ENCODE results near the gene CATSPER3. TPM values are rescaled to one million over a fixed set of nuclear protein-coding genes. Genes with fewer than 3 reads are reported as not detected.

CATSPER3 gene
- total RNA-seq, 1 experiment from 2014 or later: 1.7 TPM

- no peaks in the 10 kb centered on the region for H3K27me3 ChIP-seq (ENCODE audit: insufficient read depth, low read length)
- H3K9ac ChIP-seq (ENCODE audit: low read length): no peak overlapping the region
Observed at GRCh38 chr5:135026645-135027265, 59.0 kb downstream of the CATSPER3 start.

More at GRCh38 chr5:135026645-135027265, 59.0 kb downstream of the CATSPER3 start:
- Histone ChIP-seq H3K79me2 (ENCODE audit: insufficient read depth, low read length) (peaks cover 39% of the 10 kb centered on the region), H3K9me3 (ENCODE audit: control insufficient read depth in 1 of 2, insufficient read depth in 1 of 2, low read depth in 1 of 2, low read length in 2 of 2) (no peaks in the 10 kb centered on the region), H3K27ac (ENCODE audit: low read depth, low read length) (no peak overlapping the region; the same call in 1 of the 2 replicates), H3K4me3 (replicated peaks in 1 of 2; ENCODE audit: low read depth in 1 of 2, low read length in 2 of 2) (no peak overlapping the region), H4K20me1 (ENCODE audit: insufficient read depth) (no peaks in the 10 kb centered on the region), H3K9me2 (ENCODE audit: insufficient read depth) (no peaks in the 10 kb centered on the region), H3K4me2 (ENCODE audit: low read length) (no peak overlapping the region), H3K4me1 (ENCODE audit: control insufficient read depth in 1 of 2, insufficient read depth in 2 of 2, low read length in 2 of 2) (peaks cover 9 to 20% of the 10 kb centered on the region in 2 experiments; a peak in 3 of 4 replicates), H3K36me3 (ENCODE audit: control insufficient read depth in 1 of 2, insufficient read depth in 2 of 2, low read length in 2 of 2) (peaks cover 0 to 3% of the 10 kb centered on the region in 2 experiments; a peak in 1 of 4 replicates), H2AFZ (ENCODE audit: low read depth, low read length, poor library complexity, severe bottlenecking) (no peak overlapping the region)
- ChIA-PET CTCF (no interaction called here), RAD21 (ENCODE audit: low non-redundant PET in 1 of 2, low total read pairs in 2 of 2, uncharacterized antibody in 2 of 2, unreplicated experiment in 2 of 2) (no interaction called here), POLR2A (no interaction called here)
- no peak for DNase-seq (ENCODE audit: low read depth, low spot score)
- TF ChIP-seq CEBPB (IDR thresholded peaks at IDR 0.05; ENCODE audit: low read depth) (no peak), CBX3 (IDR thresholded peaks at IDR 0.05; ENCODE audit: low read depth) (no peak), EZH2phosphoT487 (IDR thresholded peaks at IDR 0.05; ENCODE audit: borderline replicate concordance) (no peak), FOSL1 (IDR thresholded peaks at IDR 0.05; ENCODE audit: low read depth) (no peak), JUND (IDR thresholded peaks at IDR 0.05) (no peak), SIN3A (IDR thresholded peaks at IDR 0.05; ENCODE audit: low read depth) (no peak), ELF1 (IDR thresholded peaks at IDR 0.05; ENCODE audit: borderline replicate concordance, low read depth) (no peak)
- TF ChIP-seq, protein P1, sequence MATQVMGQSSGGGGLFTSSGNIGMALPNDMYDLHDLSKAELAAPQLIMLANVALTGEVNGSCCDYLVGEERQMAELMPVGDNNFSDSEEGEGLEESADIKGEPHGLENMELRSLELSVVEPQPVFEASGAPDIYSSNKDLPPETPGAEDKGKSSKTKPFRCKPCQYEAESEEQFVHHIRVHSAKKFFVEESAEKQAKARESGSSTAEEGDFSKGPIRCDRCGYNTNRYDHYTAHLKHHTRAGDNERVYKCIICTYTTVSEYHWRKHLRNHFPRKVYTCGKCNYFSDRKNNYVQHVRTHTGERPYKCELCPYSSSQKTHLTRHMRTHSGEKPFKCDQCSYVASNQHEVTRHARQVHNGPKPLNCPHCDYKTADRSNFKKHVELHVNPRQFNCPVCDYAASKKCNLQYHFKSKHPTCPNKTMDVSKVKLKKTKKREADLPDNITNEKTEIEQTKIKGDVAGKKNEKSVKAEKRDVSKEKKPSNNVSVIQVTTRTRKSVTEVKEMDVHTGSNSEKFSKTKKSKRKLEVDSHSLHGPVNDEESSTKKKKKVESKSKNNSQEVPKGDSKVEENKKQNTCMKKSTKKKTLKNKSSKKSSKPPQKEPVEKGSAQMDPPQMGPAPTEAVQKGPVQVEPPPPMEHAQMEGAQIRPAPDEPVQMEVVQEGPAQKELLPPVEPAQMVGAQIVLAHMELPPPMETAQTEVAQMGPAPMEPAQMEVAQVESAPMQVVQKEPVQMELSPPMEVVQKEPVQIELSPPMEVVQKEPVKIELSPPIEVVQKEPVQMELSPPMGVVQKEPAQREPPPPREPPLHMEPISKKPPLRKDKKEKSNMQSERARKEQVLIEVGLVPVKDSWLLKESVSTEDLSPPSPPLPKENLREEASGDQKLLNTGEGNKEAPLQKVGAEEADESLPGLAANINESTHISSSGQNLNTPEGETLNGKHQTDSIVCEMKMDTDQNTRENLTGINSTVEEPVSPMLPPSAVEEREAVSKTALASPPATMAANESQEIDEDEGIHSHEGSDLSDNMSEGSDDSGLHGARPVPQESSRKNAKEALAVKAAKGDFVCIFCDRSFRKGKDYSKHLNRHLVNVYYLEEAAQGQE (IDR thresholded peaks at IDR 0.05; ENCODE audit: low read depth): no peak
- no peak for ATAC-seq
- intact Hi-C loops (cut with micrococcal nuclease): no loop called here
- BruUV-seq (replicated peaks): no TSS peak

Data from HCT116 (cell line).